ENCODE data around the gene FAXDC2.

The FAXDC2 gene

GRCh38 chr5:154793599-154794524 is 56.5 kb downstream of the FAXDC2 start:
- DNase-seq, result no peak

- DNase-seq, result no peak
Measured at GRCh38 chr5:154791535-154791934, 58.9 kb downstream of the FAXDC2 start.

GRCh38 chr5:154788212-154788611 is 62.2 kb downstream of the FAXDC2 start:
- no peak for DNase-seq

- DNase-seq, result no peak
Measured at GRCh38 chr5:154786414-154786813, 64.0 kb downstream of the FAXDC2 start.

GRCh38 chr5:154784856-154785255 is 65.5 kb downstream of the FAXDC2 start:
- DNase-seq, result no peak

- DNase-seq, result no peak
Measured at GRCh38 chr5:154783774-154784460, 66.5 kb downstream of the FAXDC2 start.

- DNase-seq, result no peak
Measured at GRCh38 chr5:154782812-154783592, 67.4 kb downstream of the FAXDC2 start.

- no peak for DNase-seq
Measured at GRCh38 chr5:154782326-154782725, 68.1 kb downstream of the FAXDC2 start.

- no peak for DNase-seq
Measured at GRCh38 chr5:154780128-154780527, 70.3 kb downstream of the FAXDC2 start.

- no peak for DNase-seq
Measured at GRCh38 chr5:154779105-154779504, 71.3 kb downstream of the FAXDC2 start.

GRCh38 chr5:154778534-154778933 is 71.9 kb downstream of the FAXDC2 start:
- no peak for DNase-seq

GRCh38 chr5:154776167-154776566 is 74.2 kb downstream of the FAXDC2 start:
- no peak for DNase-seq

- DNase-seq, result no peak
Measured at GRCh38 chr5:154773326-154773725, 77.1 kb downstream of the FAXDC2 start.

- DNase-seq, result no peak
Measured at GRCh38 chr5:154771383-154771901, 79.0 kb downstream of the FAXDC2 start.

GRCh38 chr5:154770111-154770510 is 80.3 kb downstream of the FAXDC2 start:
- DNase-seq, result no peak

Measured in NCI-H748 treated with DMSO at 0.1 percent for 48 hours (cell line).